OCI-LY7 (cell line): Measurements from ENCODE around the gene CHST11. TPM values are rescaled to one million over a fixed set of nuclear protein-coding genes. Genes with fewer than 3 reads are reported as not detected.

Experiments
- BruUV-seq: library from RNA; stranded (reverse); fragments of 400-500 nt; replicated peaks from 2 replicates; lab custom pipeline; 2021; lab: Mats Ljungman, UMichigan
- CTCF ChIA-PET: fragments of 300-600 bp; sonication (Branson Sonifier 250); formaldehyde crosslinking; loops from one replicate; lab custom pipeline; 2022; ENCODE audit warnings: antibody characterized with exemption; ENCODE audit not compliant: unreplicated experiment; lab: Charles Lee
- POLR2A ChIA-PET: fragments of 300-600 bp; sonication (Branson Sonifier 250); formaldehyde crosslinking; loops from one replicate; lab custom pipeline; 2022; ENCODE audit warnings: antibody characterized with exemption; lab: Charles Lee
- DNase-seq: peaks from one replicate; pipeline ENCODE4 v3.0.0-alpha.2; 2015; ENCODE audit warnings: low spot score
- H2AFZ ChIP-seq: fragments of 200-600 bp; sonication (generic), shearing (Covaris generic); 2 replicates; pipeline ENCODE4 v1.6.1; 2014; ENCODE audit warnings: mild to moderate bottlenecking, antibody characterized with exemption, low read length, moderate library complexity
- H3K27ac ChIP-seq: fragments of 200-600 bp; sonication (generic); 2 replicates; pipeline ENCODE4 v1.5.1; 2014; ENCODE audit warnings: mixed run types, low read depth, mild to moderate bottlenecking, moderate library complexity, low read length, inconsistent platforms; ENCODE audit not compliant: poor library complexity, severe bottlenecking
- H3K36me3 ChIP-seq: fragments of 200-600 bp; sonication (generic); 2 replicates; pipeline ENCODE4 v1.6.1; 2014; ENCODE audit warnings: mild to moderate bottlenecking, antibody characterized with exemption, low read length, moderate library complexity, mixed read lengths; ENCODE audit not compliant: insufficient read depth
- H3K4me1 ChIP-seq: fragments of 200-600 bp; sonication (generic); 2 replicates; pipeline ENCODE4 v1.5.1; 2014; ENCODE audit warnings: mild to moderate bottlenecking, low read length; ENCODE audit not compliant: insufficient read depth, poor library complexity, severe bottlenecking
- H3K4me2 ChIP-seq: fragments of 200-600 bp; sonication (generic); 2 replicates; pipeline ENCODE4 v1.6.1; 2014; ENCODE audit warnings: mild to moderate bottlenecking, low read length
- H3K4me3 ChIP-seq: fragments of 200-600 bp; sonication (generic); 2 replicates; pipeline ENCODE4 v1.5.1; 2014; ENCODE audit warnings: mild to moderate bottlenecking, low read depth, low read length; ENCODE audit not compliant: poor library complexity, severe bottlenecking
- H3K79me2 ChIP-seq: fragments of 200-600 bp; sonication (generic); 2 replicates; pipeline ENCODE4 v1.6.1; 2016; ENCODE audit warnings: low read depth, mild to moderate bottlenecking, low read length, moderate library complexity, mixed read lengths; ENCODE audit not compliant: insufficient read depth
- H3K9me2 ChIP-seq: fragments of 200-600 bp; sonication (generic); 2 replicates; pipeline ENCODE4 v1.6.1; 2016; ENCODE audit warnings: mild to moderate bottlenecking, low read length, mixed read lengths; ENCODE audit not compliant: insufficient read depth
- H3K9me3 ChIP-seq: fragments of 200-600 bp; sonication (generic); 2 replicates; pipeline ENCODE4 v1.6.1; 2014; ENCODE audit warnings: mild to moderate bottlenecking, mixed run types, low read length, mixed read lengths
- H4K20me1 ChIP-seq: fragments of 200-600 bp; sonication (generic); 2 replicates; pipeline ENCODE4 v1.6.1; 2014; ENCODE audit warnings: mild to moderate bottlenecking, antibody characterized with exemption, low read length, moderate library complexity, mixed read lengths; ENCODE audit not compliant: insufficient read depth
- CTCF ChIP-seq: fragments of 200-600 bp; sonication (generic); conservative IDR thresholded peaks from 2 replicates; pipeline ENCODE4 v1.5.1; 2014; ENCODE audit warnings: mild to moderate bottlenecking, antibody characterized with exemption, low read length, moderate library complexity, mixed read lengths
- EZH2phosphoT487 ChIP-seq: fragments of 200-600 bp; sonication (generic); IDR thresholded peaks from 2 replicates; pipeline ENCODE4 v1.6.1; 2018; ENCODE audit warnings: low read depth, borderline replicate concordance, mild to moderate bottlenecking, mixed run types, antibody characterized with exemption, low read length, moderate library complexity, mixed read lengths
- intact Hi-C: fragments of 100-400 bp; cut with micrococcal nuclease; formaldehyde crosslinking; loops from one replicate; pipeline ENCODE4 v1.10.0; 2022; ENCODE audit not compliant: unreplicated experiment
- total RNA-seq, 2 experiments: library from RNA; depleted of rRNA in 1 of 2; stranded (reverse); fragments of >200 nt in 1 of 2; shearing (Covaris generic) in 1 of 2; gene quantifications; 2 replicates each; pipeline ENCODE4 v1.2.3, GENCODE V29; 2014 to 2022

CHST11 gene
- total RNA-seq, 2 experiments from 2014 or later = 15.2 to 41.6 TPM

GRCh38 chr12:104479123-104479662, 22.4 kb downstream of the CHST11 start:
- TF ChIP-seq CTCF = no peak
- TF ChIP-seq EZH2phosphoT487 = no peak
- peaks cover 20% of the 10 kb centered on the region for H3K36me3 ChIP-seq
- DNase-seq = no peak
- H3K27ac ChIP-seq = peak overlapping the region; percentile 87
- peaks cover 88% of the 10 kb centered on the region for H3K4me1 ChIP-seq
- H3K79me2 ChIP-seq = peaks cover 80% of the 10 kb centered on the region
- ChIA-PET CTCF (interaction anchor here (1.1 to 1.4 kb wide), 2 partner anchors 41 to 90 kb away, joined by 3 to 5 read pairs; no protein-coding TSS in a partner anchor), POLR2A (interaction anchor here (1.7 to 2.9 kb wide), 2 partner anchors 20 to 21 kb away, joined by 4 to 22 read pairs; no protein-coding TSS in a partner anchor)
- H3K9me2 ChIP-seq = no peaks in the 10 kb centered on the region
- BruUV-seq = no TSS peak
- H3K9me3 ChIP-seq = no peaks in the 10 kb centered on the region
- H2AFZ ChIP-seq = no peak overlapping the region
- peak overlapping the region; percentile 83 for H3K4me2 ChIP-seq
- H4K20me1 ChIP-seq = no peaks in the 10 kb centered on the region
- intact Hi-C loops = loop anchor here (2.0 to 10.0 kb wide), 3 partner anchors 22 to 856 kb away; partner anchors contain the start of genes C12orf75 and CHST11
- H3K4me3 ChIP-seq = peak overlapping the region; percentile 61

- peaks cover 88% of the 10 kb centered on the region for H3K4me1 ChIP-seq
Measured at GRCh38 chr12:104480012-104480411, 23.3 kb downstream of the CHST11 start.

More at GRCh38 chr12:104480012-104480411, 23.3 kb downstream of the CHST11 start:
- Histone ChIP-seq H4K20me1 (no peaks in the 10 kb centered on the region), H3K9me2 (no peaks in the 10 kb centered on the region), H3K4me3 (no peak overlapping the region), H2AFZ (no peak overlapping the region), H3K9me3 (no peaks in the 10 kb centered on the region), H3K36me3 (peaks cover 20% of the 10 kb centered on the region), H3K4me2 (peak overlapping the region; percentile 83), H3K27ac (peak overlapping the region; percentile 87), H3K79me2 (peaks cover 79% of the 10 kb centered on the region)
- intact Hi-C loops = no loop called here
- POLR2A ChIA-PET = no interaction called here
- CTCF ChIA-PET = interaction anchor here (0.6 kb wide), 1 partner anchor 420 kb away, joined by 6 read pairs; no protein-coding TSS in a partner anchor
- BruUV-seq = no TSS peak
- no peak for DNase-seq
- TF ChIP-seq EZH2phosphoT487 = no peak
- TF ChIP-seq CTCF = no peak
